B cell (primary cell): ENCODE data around the gene IL22RA2. TPM values are rescaled to one million over a fixed set of nuclear protein-coding genes. Genes with fewer than 3 reads are reported as not detected.

Source experiments
- ATAC-seq: fragments of 200-7000 bp; cut with Tn5 transposase; one replicate; pipeline ENCODE4 v1.10.0; 2021; ENCODE audit warnings: low read depth, mild to moderate bottlenecking, moderate number of reproducible peaks, moderate library complexity
- CTCF ChIA-PET: fragments of 350-600 bp; sonication (Branson Sonifier 250); formaldehyde crosslinking; loops from one replicate; lab custom pipeline; 2021; ENCODE audit warnings: antibody characterized with exemption, inconsistent platforms; lab: Charles Lee
- POLR2A ChIA-PET: fragments of 350-600 bp; sonication (Branson Sonifier 250); formaldehyde crosslinking; loops from one replicate; lab custom pipeline; 2021; ENCODE audit warnings: antibody characterized with exemption; lab: Charles Lee
- DNase-seq: peaks from one replicate; pipeline ENCODE4 v3.0.0; 2013
- H2AFZ ChIP-seq: 2 replicates; pipeline ENCODE4 v1.6.1; 2012; ENCODE audit warnings: mild to moderate bottlenecking, low read depth, low read length; ENCODE audit not compliant: insufficient read depth, poor library complexity, severe bottlenecking
- H3K27ac ChIP-seq, 2 donors: 1 replicate in 1 of 2; 2 replicates in 1 of 2; pipeline ENCODE4 v1.5.1; 2012 to 2013; ENCODE audit warnings: low read length in 2 of 2, mild to moderate bottlenecking in 2 of 2, moderate library complexity in 1 of 2
- H3K27me3 ChIP-seq, 4 experiments: fragments of 200-600 bp in 1 of 4; sonication (generic) in 1 of 4; replicated peaks in 1 of 4; 1 replicate in 2 of 4; 2 replicates in 2 of 4; pipeline versions ENCODE4 v1.6.1 to v1.7.0; 2013 to 2016; ENCODE audit warnings: low read length in 3 of 4, mild to moderate bottlenecking in 2 of 4, mixed read lengths in 1 of 4, moderate library complexity in 1 of 4; ENCODE audit not compliant: insufficient read depth in 4 of 4, control insufficient read depth in 3 of 4; ENCODE audit errors: control extremely low read depth in 1 of 4
- H3K36me3 ChIP-seq, 2 experiments: replicated peaks in 1 of 2; 1 replicate in 1 of 2; 2 replicates in 1 of 2; pipeline versions ENCODE4 v1.6.1 to v1.7.1; 2013; ENCODE audit warnings: low read length in 1 of 2; ENCODE audit not compliant: insufficient read depth in 2 of 2, control insufficient read depth in 1 of 2; ENCODE audit errors: control extremely low read depth in 1 of 2, extremely low read depth in 1 of 2
- H3K4me1 ChIP-seq, 2 donors: fragments of 200-600 bp in 1 of 2; sonication (generic) in 1 of 2; 1 replicate in 1 of 2; 2 replicates in 1 of 2; pipeline versions ENCODE4 v1.5.1 to v1.6.1; 2013 to 2017; ENCODE audit warnings: low read length in 2 of 2; ENCODE audit not compliant: control insufficient read depth in 2 of 2, insufficient read depth in 2 of 2
- H3K4me2 ChIP-seq: replicated peaks from 2 replicates; pipeline ENCODE3; 2012; ENCODE audit warnings: mild to moderate bottlenecking, low read depth, low read length; ENCODE audit not compliant: poor library complexity, severe bottlenecking
- H3K4me3 ChIP-seq, 5 experiments: fragments of 200-600 bp in 1 of 5; sonication (generic) in 1 of 5; 1 replicate in 3 of 5; 2 replicates in 2 of 5; pipeline versions ENCODE4 v1.5.1 to v1.7.0; 2011 to 2016; ENCODE audit warnings: low read length in 4 of 5, mild to moderate bottlenecking in 4 of 5, low read depth in 2 of 5, control low read depth in 1 of 5, moderate library complexity in 1 of 5; ENCODE audit not compliant: insufficient read depth in 1 of 5; ENCODE audit errors: control extremely low read depth in 1 of 5, extremely low read depth in 1 of 5
- H3K79me2 ChIP-seq: fragments of 200-600 bp; sonication (generic); one replicate; pipeline ENCODE4 v1.6.0; 2016; ENCODE audit warnings: low read length; ENCODE audit not compliant: control insufficient read depth, insufficient read depth
- H3K9ac ChIP-seq: fragments of 200-600 bp; sonication (generic); 2 replicates; pipeline ENCODE4 v1.6.1; 2017; ENCODE audit warnings: mild to moderate bottlenecking, low read length, moderate library complexity
- H3K9me3 ChIP-seq, 3 donors: one replicate each; pipeline versions ENCODE4 v1.6.1 to v1.7.1; 2013; ENCODE audit warnings: low read length in 2 of 3; ENCODE audit not compliant: control insufficient read depth in 2 of 3, insufficient read depth in 1 of 3; ENCODE audit errors: control extremely low read depth in 1 of 3
- H4K20me1 ChIP-seq: 2 replicates; pipeline ENCODE4 v1.6.0; 2012; ENCODE audit warnings: mild to moderate bottlenecking, low read length; ENCODE audit not compliant: insufficient read depth, control insufficient read depth, poor library complexity, severe bottlenecking
- H3K27ac Mint-ChIP-seq: one replicate; pipeline ENCODE4 v1.8.0; 2021; ENCODE audit warnings: mixed read lengths
- H3K27me3 Mint-ChIP-seq: one replicate; pipeline ENCODE4 v1.8.0; 2021; ENCODE audit warnings: mixed read lengths
- H3K4me1 Mint-ChIP-seq: one replicate; pipeline ENCODE4 v1.8.0; 2021; ENCODE audit warnings: mixed read lengths
- H3K4me3 Mint-ChIP-seq: one replicate; pipeline ENCODE4 v1.8.0; 2021; ENCODE audit warnings: mixed read lengths
- H3K9me3 Mint-ChIP-seq: one replicate; pipeline ENCODE4 v1.8.0; 2022; ENCODE audit warnings: mixed read lengths; ENCODE audit not compliant: insufficient read depth
- CTCF ChIP-seq: fragments of 200-600 bp; IDR thresholded peaks from one replicate; pipeline ENCODE4 v1.8.0; 2022; ENCODE audit warnings: antibody characterized with exemption, mild to moderate bottlenecking
- EZH2 ChIP-seq: IDR thresholded peaks from 2 replicates; pipeline ENCODE4 v1.6.1; 2012; ENCODE audit warnings: borderline replicate concordance, low read depth, mild to moderate bottlenecking, moderate library complexity, low read length; ENCODE audit not compliant: insufficient read depth, poor library complexity, severe bottlenecking
- WGBS: methylation state at CpG from one replicate; pipeline ENCODE4 v1.1.5; 2013; ENCODE audit warnings: missing lambda C conversion rate; ENCODE audit not compliant: insufficient coverage; 5-methylcytosine and 5-hydroxymethylcytosine counted together
- intact Hi-C: fragments of 100-400 bp; cut with micrococcal nuclease; formaldehyde crosslinking; loops from one replicate; pipeline ENCODE4 v1.10.0; 2022
- polyA plus RNA-seq: library from polyadenylated mRNA; depleted of rRNA; stranded (reverse); fragments of >200 nt; gene quantifications from 2 replicates; pipeline ENCODE4 v1.2.3, GENCODE V29; 2012
- total RNA-seq, 2 donors: library from RNA; stranded (reverse); fragments of 120-200 nt in 1 of 2; gene quantifications; 1 replicate in 1 of 2; 2 replicates in 1 of 2; pipeline versions ENCODE4 v1.2.3 to v1.2.4, GENCODE V29; 2013 to 2022

Gene IL22RA2
- total and polyA plus RNA-seq, 2 donors (not counting 1 experiment from before 2014, with no cell fraction given), result not detected

GRCh38 chr6:137218473-137218916 is 45.1 kb upstream of the IL22RA2 start:
- peak overlapping the region; percentile 76 to 99 (median 88) for H3K4me3 ChIP-seq
- H2AFZ ChIP-seq, result peak overlapping the region; percentile 79
- Mint-ChIP-seq H3K27ac (peak overlapping the region; percentile 97), H3K4me3 (peak overlapping the region; percentile 97), H3K9me3 (no peaks in the 10 kb centered on the region), H3K27me3 (no peaks in the 10 kb centered on the region), H3K4me1 (peaks cover 79% of the 10 kb centered on the region)
- H3K36me3 ChIP-seq, result peaks cover 0 to 7% of the 10 kb centered on the region in 2 experiments
- H3K4me1 ChIP-seq, result peaks cover 78 to 81% of the 10 kb centered on the region in 2 donors
- peaks cover 33% of the 10 kb centered on the region for H4K20me1 ChIP-seq
- no peaks in the 10 kb centered on the region for H3K27me3 ChIP-seq
- CTCF ChIA-PET, result interaction anchor here (0.7 to 1.7 kb wide), 9 partner anchors 14 to 142 kb away, joined by 3 to 12 read pairs (median 4); no protein-coding TSS in a partner anchor
- H3K27ac ChIP-seq, result peak overlapping the region; percentile 95 to 97
- peak overlapping the region; percentile 84 for H3K4me2 ChIP-seq
- DNase-seq (peak; percentile 81), ATAC-seq (peak; percentile 50)
- H3K9ac ChIP-seq, result peak overlapping the region; percentile 95
- TF ChIP-seq CTCF, result no peak
- intact Hi-C loops, result loop anchor here (1.0 to 10.0 kb wide), 8 partner anchors 16 to 646 kb away; partner anchors contain the start of genes PEX7 and TNFAIP3
- 0% methylated on average over 6 of the region's 13 CpGs for WGBS
- H3K79me2 ChIP-seq, result peaks cover 91% of the 10 kb centered on the region
- H3K9me3 ChIP-seq, result no peaks in the 10 kb centered on the region
- POLR2A ChIA-PET, result interaction anchor here (1.0 to 1.4 kb wide), 5 partner anchors 12 to 116 kb away, joined by 3 to 16 read pairs (median 4); no protein-coding TSS in a partner anchor

- peaks cover 76 to 78% of the 10 kb centered on the region in 2 donors for H3K4me1 ChIP-seq
- TF ChIP-seq CTCF (no peak), EZH2 (no peak)
- Mint-ChIP-seq H3K9me3 (no peaks in the 10 kb centered on the region), H3K4me1 (peaks cover 78% of the 10 kb centered on the region), H3K27ac (peak overlapping the region; percentile 97), H3K4me3 (peak overlapping the region; percentile 97), H3K27me3 (no peaks in the 10 kb centered on the region)
- H3K27ac ChIP-seq, result peak overlapping the region; percentile 95 to 97
- ATAC-seq (peak; percentile 10), DNase-seq (peak; percentile 66)
- peaks cover 36% of the 10 kb centered on the region for H4K20me1 ChIP-seq
- intact Hi-C loops, result loop anchor here (1.0 to 10.0 kb wide), 8 partner anchors 15 to 647 kb away; partner anchors contain the start of genes PEX7 and TNFAIP3
- H3K9me3 ChIP-seq, result no peaks in the 10 kb centered on the region
- ChIA-PET CTCF (interaction anchor here (0.7 to 1.7 kb wide), 12 partner anchors 15 to 424 kb away, joined by 3 to 12 read pairs (median 4); no protein-coding TSS in a partner anchor), POLR2A (interaction anchor here (0.6 to 1.4 kb wide), 7 partner anchors 12 to 118 kb away, joined by 3 to 16 read pairs (median 4); no protein-coding TSS in a partner anchor)
- H3K27me3 ChIP-seq, result no peaks in the 10 kb centered on the region
- peaks cover 92% of the 10 kb centered on the region for H3K79me2 ChIP-seq
- peak overlapping the region; percentile 95 for H3K9ac ChIP-seq
- peak overlapping the region; percentile 84 for H3K4me2 ChIP-seq
- peak overlapping the region; percentile 79 for H2AFZ ChIP-seq
- peaks cover 0 to 11% of the 10 kb centered on the region in 2 experiments for H3K36me3 ChIP-seq
- WGBS, result 4% methylated on average over 7 of the region's 12 CpGs
- peak overlapping the region; percentile 76 to 99 (median 88) for H3K4me3 ChIP-seq
Measured at GRCh38 chr6:137217801-137218472, 44.5 kb upstream of the IL22RA2 start.
